ENCODE data around the gene KRT6C. TPM values are rescaled to one million over a fixed set of nuclear protein-coding genes. Genes with fewer than 3 reads are reported as not detected.
"Not testable (repeated sequence)": the region's sequence is repeated elsewhere in the genome, so short reads cannot be mapped to it uniquely, and the experiment has no call there.

The KRT6C gene
- total RNA-seq, 1 experiment from 2014 or later, result not detected

- intact Hi-C loops (cut with micrococcal nuclease; ENCODE audit: unreplicated experiment), result no loop called here
- TF ChIP-seq CTCF (IDR thresholded peaks at IDR 0.05; ENCODE audit: unreplicated experiment), result no peak
- H3K4me3 Mint-ChIP-seq (ENCODE audit: low read depth, unreplicated experiment), result no peak overlapping the region
- no peaks in the 10 kb centered on the region for H3K9me3 Mint-ChIP-seq (ENCODE audit: low read depth, unreplicated experiment)
- CTCF ChIA-PET, result no interaction called here
- peaks cover 93% of the 10 kb centered on the region for H3K27me3 Mint-ChIP-seq (ENCODE audit: unreplicated experiment)
- H3K27ac Mint-ChIP-seq (ENCODE audit: unreplicated experiment), result no peak overlapping the region
- no peak for DNase-seq
- H3K4me1 Mint-ChIP-seq (ENCODE audit: low read depth, unreplicated experiment), result no peaks in the 10 kb centered on the region
- no TSS peak for BruUV-seq (replicated peaks)
- H3K36me3 Mint-ChIP-seq (ENCODE audit: insufficient read depth, unreplicated experiment), result no peaks in the 10 kb centered on the region
Observed at GRCh38 chr12:52494518-52494917, 20.9 kb upstream of the KRT6C start.

- BruUV-seq (replicated peaks), result no TSS peak
- CTCF ChIA-PET, result no interaction called here
Observed at GRCh38 chr12:52494100-52494499, 20.5 kb upstream of the KRT6C start.

GRCh38 chr12:52493172-52493571 lies 19.6 kb upstream of the KRT6C start, which contains the start of gene KRT6A:
Gene KRT6A (minus strand): TSS chr12:52493257. CDS start chr12:52493188, 69 bp downstream.
- no peak within 1 kb of the TSS for H3K27ac Mint-ChIP-seq (ENCODE audit: unreplicated experiment)
- no peaks in the 10 kb centered on the region for H3K4me1 Mint-ChIP-seq (ENCODE audit: low read depth, unreplicated experiment)
- CTCF ChIA-PET, result no interaction called here
- H3K36me3 Mint-ChIP-seq (ENCODE audit: insufficient read depth, unreplicated experiment), result no peaks in the 10 kb centered on the region
- intact Hi-C loops (cut with micrococcal nuclease; ENCODE audit: unreplicated experiment), result no loop called here
- H3K9me3 Mint-ChIP-seq (ENCODE audit: low read depth, unreplicated experiment), result no peaks in the 10 kb centered on the region
- no peak for DNase-seq
- H3K4me3 Mint-ChIP-seq (ENCODE audit: low read depth, unreplicated experiment), result no peak within 1 kb of the TSS
- no peak for TF ChIP-seq CTCF (IDR thresholded peaks at IDR 0.05; ENCODE audit: unreplicated experiment)
- BruUV-seq (replicated peaks), result no TSS peak
- peaks cover 99% of the 10 kb centered on the region for H3K27me3 Mint-ChIP-seq (ENCODE audit: unreplicated experiment)

More at GRCh38 chr12:52494100-52494499, 20.5 kb upstream of the KRT6C start:
- H3K27ac Mint-ChIP-seq (ENCODE audit: unreplicated experiment), result no peak overlapping the region
- intact Hi-C loops (cut with micrococcal nuclease; ENCODE audit: unreplicated experiment), result no loop called here
- TF ChIP-seq CTCF (IDR thresholded peaks at IDR 0.05; ENCODE audit: unreplicated experiment), result no peak
- H3K36me3 Mint-ChIP-seq (ENCODE audit: insufficient read depth, unreplicated experiment), result no peaks in the 10 kb centered on the region
- peaks cover 97% of the 10 kb centered on the region for H3K27me3 Mint-ChIP-seq (ENCODE audit: unreplicated experiment)
- H3K4me3 Mint-ChIP-seq (ENCODE audit: low read depth, unreplicated experiment), result no peak overlapping the region
- H3K4me1 Mint-ChIP-seq (ENCODE audit: low read depth, unreplicated experiment), result no peaks in the 10 kb centered on the region
- DNase-seq, result no peak
- H3K9me3 Mint-ChIP-seq (ENCODE audit: low read depth, unreplicated experiment), result no peaks in the 10 kb centered on the region

GRCh38 chr12:52492405-52492804 lies 18.8 kb upstream of the KRT6C start:
- H3K4me3 Mint-ChIP-seq (ENCODE audit: low read depth, unreplicated experiment); CTCF ChIA-PET; DNase-seq; H3K36me3 Mint-ChIP-seq (ENCODE audit: insufficient read depth, unreplicated experiment); H3K27ac Mint-ChIP-seq (ENCODE audit: unreplicated experiment); intact Hi-C loops (cut with micrococcal nuclease; ENCODE audit: unreplicated experiment); H3K4me1 Mint-ChIP-seq (ENCODE audit: low read depth, unreplicated experiment); H3K9me3 Mint-ChIP-seq (ENCODE audit: low read depth, unreplicated experiment); BruUV-seq (replicated peaks): not testable (repeated sequence)
- peaks cover 98% of the 10 kb centered on the region for H3K27me3 Mint-ChIP-seq (ENCODE audit: unreplicated experiment)

- CTCF ChIA-PET; BruUV-seq (replicated peaks); H3K4me3 Mint-ChIP-seq (ENCODE audit: low read depth, unreplicated experiment); H3K4me1 Mint-ChIP-seq (ENCODE audit: low read depth, unreplicated experiment); H3K27ac Mint-ChIP-seq (ENCODE audit: unreplicated experiment); H3K36me3 Mint-ChIP-seq (ENCODE audit: insufficient read depth, unreplicated experiment); DNase-seq; H3K9me3 Mint-ChIP-seq (ENCODE audit: low read depth, unreplicated experiment); intact Hi-C loops (cut with micrococcal nuclease; ENCODE audit: unreplicated experiment): not testable (repeated sequence)
- H3K27me3 Mint-ChIP-seq (ENCODE audit: unreplicated experiment), result peaks cover 96% of the 10 kb centered on the region
Observed at GRCh38 chr12:52491495-52491894, 17.9 kb upstream of the KRT6C start.

Measured in Calu3 (cell line).